Colonic mucosa (tissue), 4 donors: ENCODE results near the gene ARHGAP15. TPM values are rescaled to one million over a fixed set of nuclear protein-coding genes. Genes with fewer than 3 reads are reported as not detected.

ENCODE experiments used
- DNase-seq: peaks from one replicate; pipeline ENCODE4 v3.0.0-alpha.2; 2020
- H3K27ac ChIP-seq: fragments of 200-600 bp; one replicate; pipeline ENCODE4 v1.8.0; 2021
- H3K27me3 ChIP-seq: fragments of 200-600 bp; one replicate; pipeline ENCODE4 v1.8.0; 2021
- H3K36me3 ChIP-seq: fragments of 200-600 bp; one replicate; pipeline ENCODE4 v1.8.0; 2021
- H3K4me1 ChIP-seq: fragments of 200-600 bp; one replicate; pipeline ENCODE4 v1.8.0; 2021; ENCODE audit warnings: mild to moderate bottlenecking
- H3K4me3 ChIP-seq: fragments of 200-600 bp; one replicate; pipeline ENCODE4 v1.8.0; 2021
- H3K9ac ChIP-seq, 2 donors: one replicate each; pipeline ENCODE4 v1.7.0; 2013; ENCODE audit warnings: control low read depth in 2 of 2, low read depth in 2 of 2, low read length in 2 of 2
- H3K9me3 ChIP-seq: fragments of 200-600 bp; one replicate; pipeline ENCODE4 v1.8.0; 2021
- CTCF ChIP-seq: fragments of 200-600 bp; IDR thresholded peaks from one replicate; pipeline ENCODE4 v1.8.0; 2022; ENCODE audit warnings: antibody characterized with exemption, mild to moderate bottlenecking
- intact Hi-C: fragments of 100-400 bp; cut with DNase I; formaldehyde crosslinking; loops from one replicate; pipeline ENCODE4 v1.14.1; 2022
- total RNA-seq, 2 donors: library from RNA; stranded (reverse); fragmentation: NEBNext Ultra II Directional in 1 of 2; extraction: Animal tissue kit (Norgen Biotek cat#: 25700) in 1 of 2; gene quantifications; one replicate each; pipeline ENCODE4 v1.2.1, GENCODE V29; 2021
- donor health status: healthy.
- donor health status: DM: no; HTN: no; CAD: no.
- donor health status: DM: no; HTN: no; CAD: no.

The ARHGAP15 gene
- total RNA-seq, 2 donors from 2014 or later = 1.6 to 3.7 TPM

- no peak for TF ChIP-seq CTCF
- H3K9me3 ChIP-seq = no peaks in the 10 kb centered on the region
- H3K36me3 ChIP-seq = no peaks in the 10 kb centered on the region
- H3K9ac ChIP-seq = no peak overlapping the region
- intact Hi-C loops = no loop called here
- DNase-seq = no peak
- no peak overlapping the region for H3K27ac ChIP-seq
- H3K4me1 ChIP-seq = no peaks in the 10 kb centered on the region
- no peak overlapping the region for H3K4me3 ChIP-seq
- H3K27me3 ChIP-seq = no peaks in the 10 kb centered on the region
Observed at GRCh38 chr2:143528021-143528420, 398.8 kb downstream of the ARHGAP15 start.

- H3K9me3 ChIP-seq = no peaks in the 10 kb centered on the region
Observed at GRCh38 chr2:143529118-143529720, 400.0 kb downstream of the ARHGAP15 start.

GRCh38 chr2:143530758-143531157, 401.5 kb downstream of the ARHGAP15 start:
- H3K9ac ChIP-seq = no peak overlapping the region
- H3K4me3 ChIP-seq = no peak overlapping the region
- H3K36me3 ChIP-seq = no peaks in the 10 kb centered on the region
- no peak for TF ChIP-seq CTCF
- intact Hi-C loops = no loop called here
- H3K27me3 ChIP-seq = no peaks in the 10 kb centered on the region
- no peak overlapping the region for H3K27ac ChIP-seq
- no peaks in the 10 kb centered on the region for H3K9me3 ChIP-seq
- DNase-seq = no peak
- no peaks in the 10 kb centered on the region for H3K4me1 ChIP-seq

More at GRCh38 chr2:143529118-143529720, 400.0 kb downstream of the ARHGAP15 start:
- Histone ChIP-seq H3K36me3 (no peaks in the 10 kb centered on the region), H3K4me1 (no peaks in the 10 kb centered on the region), H3K27me3 (no peaks in the 10 kb centered on the region), H3K9ac (no peak overlapping the region), H3K27ac (no peak overlapping the region), H3K4me3 (no peak overlapping the region)
- no peak for DNase-seq
- no peak for TF ChIP-seq CTCF
- intact Hi-C loops = no loop called here

GRCh38 chr2:143532061-143532460, 402.8 kb downstream of the ARHGAP15 start:
- no peak for TF ChIP-seq CTCF
- no peaks in the 10 kb centered on the region for H3K9me3 ChIP-seq
- H3K9ac ChIP-seq = no peak overlapping the region
- DNase-seq = no peak
- intact Hi-C loops = no loop called here
- no peak overlapping the region for H3K27ac ChIP-seq
- no peak overlapping the region for H3K4me3 ChIP-seq
- no peaks in the 10 kb centered on the region for H3K36me3 ChIP-seq
- H3K4me1 ChIP-seq = no peaks in the 10 kb centered on the region
- no peaks in the 10 kb centered on the region for H3K27me3 ChIP-seq

GRCh38 chr2:143533846-143534245, 404.6 kb downstream of the ARHGAP15 start:
- intact Hi-C loops = no loop called here
- no peak for DNase-seq
- Histone ChIP-seq H3K27ac (no peak overlapping the region), H3K9me3 (no peaks in the 10 kb centered on the region), H3K36me3 (no peaks in the 10 kb centered on the region), H3K9ac (no peak overlapping the region), H3K27me3 (no peaks in the 10 kb centered on the region), H3K4me3 (no peak overlapping the region), H3K4me1 (no peaks in the 10 kb centered on the region)
- no peak for TF ChIP-seq CTCF
